ENCODE data around the gene PLAC1.

PLAC1 gene

DNA sequence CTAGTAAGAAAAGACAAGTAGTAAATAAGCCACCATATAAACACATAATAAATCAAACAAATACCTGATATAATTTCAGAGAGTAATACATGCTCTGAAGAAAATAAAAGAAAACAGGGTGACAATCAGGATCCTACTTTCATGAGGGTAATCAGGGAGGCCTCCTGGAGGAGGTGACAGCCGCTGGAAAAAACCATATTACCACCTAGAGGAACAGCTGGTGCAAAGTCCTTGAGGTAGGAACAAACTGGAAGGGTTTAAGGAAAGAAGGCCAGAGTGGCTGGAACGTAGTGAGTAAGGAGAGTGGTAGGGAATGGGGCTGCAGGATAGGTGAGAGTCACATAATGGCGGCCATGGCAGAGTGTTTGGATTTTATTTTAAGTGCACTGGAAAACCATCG is 19.1 kb upstream of the PLAC1 start:
- H3K4me1 ChIP-seq (ENCODE audit: control insufficient read depth in 1 of 2, insufficient read depth in 2 of 2, low read length in 2 of 2): peaks cover 3 to 6% of the 10 kb centered on the region in 2 experiments
- H2BK5ac ChIP-seq (ENCODE audit: low read depth, low read length, poor library complexity): no peak overlapping the region
- H3K27me3 ChIP-seq (ENCODE audit: insufficient read depth, low read length): no peaks in the 10 kb centered on the region
- H2BK12ac ChIP-seq (ENCODE audit: low read length): no peak overlapping the region
- H3K79me2 ChIP-seq (ENCODE audit: control insufficient read depth, insufficient read depth, low read length, poor library complexity): no peaks in the 10 kb centered on the region
- no peak overlapping the region for H4K91ac ChIP-seq (ENCODE audit: low read depth, low read length)
- no peak overlapping the region for H3K4me2 ChIP-seq (ENCODE audit: low read length)
- H3K14ac ChIP-seq (ENCODE audit: low read length): no peak overlapping the region
- H2BK120ac ChIP-seq (ENCODE audit: insufficient read depth, low read length, poor library complexity): no peak overlapping the region
- no peak overlapping the region for H3K4ac ChIP-seq (ENCODE audit: low read depth, low read length)
- no peak for DNase-seq
- no peak overlapping the region for H2AK5ac ChIP-seq (ENCODE audit: low read length)
- no peak overlapping the region for H4K12ac ChIP-seq (ENCODE audit: low read depth, low read length)
- no peak overlapping the region for H3K27ac ChIP-seq (ENCODE audit: low read depth, low read length)
- H3K18ac ChIP-seq (ENCODE audit: low read length): no peak overlapping the region
- H3K9ac ChIP-seq (ENCODE audit: low read length): no peak overlapping the region
- H4K8ac ChIP-seq (ENCODE audit: low read depth, low read length): no peak overlapping the region
- no peak overlapping the region for H2AFZ ChIP-seq (ENCODE audit: insufficient read depth, low read length, poor library complexity)
- peaks cover 7% of the 10 kb centered on the region for H3K79me1 ChIP-seq (ENCODE audit: low read length)
- no peaks in the 10 kb centered on the region for H3K9me3 ChIP-seq (ENCODE audit: insufficient read depth, low read depth, low read length)
- no peak overlapping the region for H3K4me3 ChIP-seq (ENCODE audit: low read depth, low read length)
- H3K23ac ChIP-seq (ENCODE audit: low read length): no peak overlapping the region
- WGBS (ENCODE audit: extremely low coverage, insufficient coverage, insufficient read length): no CpG with 5 or more reads among the region's 4 CpGs
- no peaks in the 10 kb centered on the region for H3K36me3 ChIP-seq (ENCODE audit: control insufficient read depth in 1 of 2, insufficient read depth in 2 of 2, low read length in 2 of 2)

DNA sequence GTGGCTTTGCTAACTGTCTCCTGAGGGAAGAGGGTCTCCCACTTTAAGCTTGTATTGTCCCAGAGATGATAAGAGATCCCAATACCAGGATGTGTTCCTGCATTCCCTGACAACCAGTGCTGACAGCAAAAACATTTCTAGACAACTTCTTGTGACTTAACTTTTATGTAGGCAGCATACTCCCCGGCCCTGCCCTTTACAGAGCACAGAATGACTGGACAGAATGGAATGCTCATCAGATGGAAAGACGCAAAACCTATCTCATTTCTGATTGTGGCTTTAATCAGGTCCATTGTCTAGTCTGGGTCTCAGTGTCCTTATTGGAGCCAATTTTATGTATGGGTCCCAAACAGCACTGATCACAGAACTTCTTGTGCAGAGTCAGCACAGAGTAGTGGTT is 18.2 kb upstream of the PLAC1 start:
- H4K8ac ChIP-seq (ENCODE audit: low read depth, low read length): peak overlapping the region; percentile 23
- H3K36me3 ChIP-seq (ENCODE audit: control insufficient read depth in 1 of 2, insufficient read depth in 2 of 2, low read length in 2 of 2): no peaks in the 10 kb centered on the region
- no peak overlapping the region for H2BK5ac ChIP-seq (ENCODE audit: low read depth, low read length, poor library complexity)
- H2AFZ ChIP-seq (ENCODE audit: insufficient read depth, low read length, poor library complexity): no peak overlapping the region
- no peak overlapping the region for H3K4ac ChIP-seq (ENCODE audit: low read depth, low read length)
- no peak overlapping the region for H2AK5ac ChIP-seq (ENCODE audit: low read length)
- no peak overlapping the region for H2BK120ac ChIP-seq (ENCODE audit: insufficient read depth, low read length, poor library complexity)
- H4K12ac ChIP-seq (ENCODE audit: low read depth, low read length): no peak overlapping the region
- DNase-seq: peak; percentile 22 to 52
- no CpG with 5 or more reads among the region's 2 CpGs for WGBS (ENCODE audit: extremely low coverage, insufficient coverage, insufficient read length)
- peaks cover 3 to 6% of the 10 kb centered on the region in 2 experiments for H3K4me1 ChIP-seq (ENCODE audit: control insufficient read depth in 1 of 2, insufficient read depth in 2 of 2, low read length in 2 of 2)
- H3K14ac ChIP-seq (ENCODE audit: low read length): peak overlapping the region; percentile 68
- peak overlapping the region; percentile 53 for H3K27ac ChIP-seq (ENCODE audit: low read depth, low read length)
- no peak overlapping the region for H3K4me2 ChIP-seq (ENCODE audit: low read length)
- H3K18ac ChIP-seq (ENCODE audit: low read length): no peak overlapping the region
- H3K9ac ChIP-seq (ENCODE audit: low read length): no peak overlapping the region
- no peaks in the 10 kb centered on the region for H3K27me3 ChIP-seq (ENCODE audit: insufficient read depth, low read length)
- no peaks in the 10 kb centered on the region for H3K79me2 ChIP-seq (ENCODE audit: control insufficient read depth, insufficient read depth, low read length, poor library complexity)
- peaks cover 7% of the 10 kb centered on the region for H3K79me1 ChIP-seq (ENCODE audit: low read length)
- H2BK12ac ChIP-seq (ENCODE audit: low read length): peak overlapping the region; percentile 50
- no peak overlapping the region for H3K23ac ChIP-seq (ENCODE audit: low read length)
- H3K9me3 ChIP-seq (ENCODE audit: insufficient read depth, low read depth, low read length): no peaks in the 10 kb centered on the region
- H4K91ac ChIP-seq (ENCODE audit: low read depth, low read length): peak overlapping the region; percentile 21
- H3K4me3 ChIP-seq (ENCODE audit: low read depth, low read length): no peak overlapping the region

DNA sequence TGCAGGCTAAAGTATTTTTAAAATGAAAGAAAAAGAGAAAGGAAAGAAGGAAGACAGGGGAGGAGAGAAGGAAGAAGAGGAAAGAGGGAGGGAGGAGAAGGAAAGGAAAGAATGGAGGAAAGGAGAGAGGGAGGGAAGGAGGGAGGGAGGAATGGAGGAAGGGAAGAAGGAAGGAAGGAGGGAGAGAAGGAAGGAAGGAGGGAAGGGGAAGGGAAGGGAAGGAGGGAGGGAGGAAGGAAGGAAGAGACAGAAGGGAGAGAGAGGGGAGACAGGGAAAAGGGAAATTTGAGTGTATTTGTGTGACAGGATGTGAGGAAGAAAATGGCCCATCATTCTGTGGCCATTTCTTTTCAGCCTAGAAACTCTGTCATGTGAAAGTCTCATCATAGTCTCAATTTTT is 14.9 kb upstream of the PLAC1 start:
- Histone ChIP-seq H3K18ac (ENCODE audit: low read length) (no peak overlapping the region), H3K4me2 (ENCODE audit: low read length) (no peak overlapping the region), H2AK5ac (ENCODE audit: low read length) (no peak overlapping the region), H3K4me1 (ENCODE audit: control insufficient read depth in 1 of 2, insufficient read depth in 2 of 2, low read length in 2 of 2) (peaks cover 12 to 19% of the 10 kb centered on the region in 2 experiments), H3K79me2 (ENCODE audit: control insufficient read depth, insufficient read depth, low read length, poor library complexity) (no peaks in the 10 kb centered on the region), H3K27me3 (ENCODE audit: insufficient read depth, low read length) (no peaks in the 10 kb centered on the region), H2BK5ac (ENCODE audit: low read depth, low read length, poor library complexity) (no peak overlapping the region), H3K27ac (ENCODE audit: low read depth, low read length) (no peak overlapping the region), H3K4me3 (ENCODE audit: low read depth, low read length) (no peak overlapping the region), H2AFZ (ENCODE audit: insufficient read depth, low read length, poor library complexity) (no peak overlapping the region), H3K9me3 (ENCODE audit: insufficient read depth, low read depth, low read length) (no peaks in the 10 kb centered on the region), H3K14ac (ENCODE audit: low read length) (no peak overlapping the region), H4K8ac (ENCODE audit: low read depth, low read length) (no peak overlapping the region), H3K23ac (ENCODE audit: low read length) (no peak overlapping the region), H3K36me3 (ENCODE audit: control insufficient read depth in 1 of 2, insufficient read depth in 2 of 2, low read length in 2 of 2) (no peaks in the 10 kb centered on the region), H3K79me1 (ENCODE audit: low read length) (peaks cover 18% of the 10 kb centered on the region), H4K12ac (ENCODE audit: low read depth, low read length) (no peak overlapping the region), H3K9ac (ENCODE audit: low read length) (no peak overlapping the region), H2BK12ac (ENCODE audit: low read length) (no peak overlapping the region), H2BK120ac (ENCODE audit: insufficient read depth, low read length, poor library complexity) (peak overlapping the region; percentile 31), H4K91ac (ENCODE audit: low read depth, low read length) (no peak overlapping the region), H3K4ac (ENCODE audit: low read depth, low read length) (no peak overlapping the region)
- no peak for DNase-seq

DNA sequence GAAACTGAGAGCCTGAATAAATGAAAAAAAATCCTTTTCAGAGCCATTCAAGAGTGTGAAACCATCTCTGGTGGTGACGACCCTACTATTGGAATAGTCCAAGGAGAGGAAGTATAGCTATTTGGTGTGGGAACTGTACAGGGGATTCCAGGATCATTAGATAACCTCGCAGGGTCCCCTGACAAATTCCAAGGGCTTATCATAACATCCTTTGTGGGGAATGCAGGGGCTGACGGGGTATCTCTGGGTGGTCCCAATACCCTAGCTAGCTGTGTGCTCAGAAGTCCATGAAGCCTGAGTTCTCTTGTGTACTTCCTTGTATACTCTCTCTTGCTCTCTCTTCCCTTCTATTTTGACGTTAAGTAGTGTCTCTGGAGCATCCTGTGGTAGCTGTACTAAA is 13.8 kb upstream of the PLAC1 start:
- no peak overlapping the region for H3K4me3 ChIP-seq (ENCODE audit: low read depth, low read length)
- no CpG with 5 or more reads among the region's 4 CpGs for WGBS (ENCODE audit: extremely low coverage, insufficient coverage, insufficient read length)
- H4K12ac ChIP-seq (ENCODE audit: low read depth, low read length): no peak overlapping the region
- H2BK120ac ChIP-seq (ENCODE audit: insufficient read depth, low read length, poor library complexity): no peak overlapping the region
- no peaks in the 10 kb centered on the region for H3K79me2 ChIP-seq (ENCODE audit: control insufficient read depth, insufficient read depth, low read length, poor library complexity)
- no peaks in the 10 kb centered on the region for H3K9me3 ChIP-seq (ENCODE audit: insufficient read depth, low read depth, low read length)
- no peak overlapping the region for H2AK5ac ChIP-seq (ENCODE audit: low read length)
- no peak overlapping the region for H3K18ac ChIP-seq (ENCODE audit: low read length)
- no peaks in the 10 kb centered on the region for H3K36me3 ChIP-seq (ENCODE audit: control insufficient read depth in 1 of 2, insufficient read depth in 2 of 2, low read length in 2 of 2)
- DNase-seq: no peak
- no peak overlapping the region for H2AFZ ChIP-seq (ENCODE audit: insufficient read depth, low read length, poor library complexity)
- H3K4me1 ChIP-seq (ENCODE audit: control insufficient read depth in 1 of 2, insufficient read depth in 2 of 2, low read length in 2 of 2): peaks cover 12 to 19% of the 10 kb centered on the region in 2 experiments
- H4K91ac ChIP-seq (ENCODE audit: low read depth, low read length): no peak overlapping the region
- no peak overlapping the region for H3K14ac ChIP-seq (ENCODE audit: low read length)
- no peak overlapping the region for H3K4me2 ChIP-seq (ENCODE audit: low read length)
- H3K9ac ChIP-seq (ENCODE audit: low read length): no peak overlapping the region
- H3K27ac ChIP-seq (ENCODE audit: low read depth, low read length): no peak overlapping the region
- H2BK5ac ChIP-seq (ENCODE audit: low read depth, low read length, poor library complexity): no peak overlapping the region
- peaks cover 18% of the 10 kb centered on the region for H3K79me1 ChIP-seq (ENCODE audit: low read length)
- no peak overlapping the region for H3K23ac ChIP-seq (ENCODE audit: low read length)
- no peaks in the 10 kb centered on the region for H3K27me3 ChIP-seq (ENCODE audit: insufficient read depth, low read length)
- H3K4ac ChIP-seq (ENCODE audit: low read depth, low read length): no peak overlapping the region
- no peak overlapping the region for H4K8ac ChIP-seq (ENCODE audit: low read depth, low read length)
- H2BK12ac ChIP-seq (ENCODE audit: low read length): no peak overlapping the region

Data from trophoblast cell (in vitro differentiated cells and primary cell).